GM19324 (cell line): ENCODE measurements around the gene C4orf51.

Experiments
- ATAC-seq: cut with Tn5 transposase; IDR thresholded peaks from one replicate; pipeline ENCODE4 v1.9.1; 2021; ENCODE audit warnings: mild to moderate bottlenecking, moderate library complexity; ENCODE audit not compliant: unreplicated experiment, low FRiP score

C4orf51 gene

DNA sequence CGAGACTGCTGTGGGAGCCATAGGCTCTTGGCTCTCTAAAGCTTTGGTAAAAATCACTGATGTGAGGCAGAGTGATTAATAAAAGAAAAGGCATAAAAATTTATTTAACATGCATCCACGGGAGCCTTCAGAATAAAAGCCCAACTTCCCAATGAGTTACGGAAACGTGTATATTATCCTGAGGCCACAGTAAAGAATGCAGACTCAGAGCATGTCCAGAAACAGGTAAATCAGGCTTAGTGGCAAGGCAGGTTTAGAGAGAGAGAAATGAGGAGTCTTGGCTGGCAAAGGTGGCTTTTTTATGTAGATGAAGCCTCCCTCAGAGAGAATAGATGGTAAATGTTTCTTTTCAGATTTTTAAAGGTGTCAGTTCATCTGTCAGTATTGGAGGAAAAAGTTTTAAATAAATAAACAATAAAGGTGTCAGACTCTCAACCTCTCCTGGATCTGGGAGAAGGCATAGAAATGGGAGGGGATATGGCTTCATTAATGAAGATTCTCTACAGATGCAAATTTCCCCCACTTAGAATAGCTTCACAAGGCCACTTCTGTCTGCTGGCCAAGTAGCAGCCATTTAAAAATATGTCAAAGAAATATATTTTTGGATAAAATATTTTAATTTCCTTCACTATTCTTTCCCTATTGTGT is 24.0 kb downstream of the C4orf51 start:
- ATAC-seq: no peak

DNA sequence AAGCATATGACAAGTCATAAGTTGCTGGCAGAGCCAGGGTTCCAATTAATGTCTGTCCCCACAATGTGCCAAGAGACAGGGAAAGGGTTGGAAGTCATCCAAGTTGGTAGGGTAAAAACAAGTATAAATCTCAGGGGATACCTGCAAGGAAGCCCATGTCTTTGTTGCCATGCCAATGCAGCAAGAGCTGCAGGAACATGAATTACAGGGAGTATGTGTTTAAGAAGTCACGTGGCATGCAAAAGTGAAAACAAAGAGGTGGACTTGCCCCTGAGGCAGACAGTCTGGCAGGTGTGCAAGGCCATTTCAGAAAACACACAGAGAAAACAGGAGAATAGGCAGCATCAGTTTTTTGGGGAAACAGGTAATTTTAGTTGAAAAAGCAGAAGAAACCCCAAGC is 29.4 kb downstream of the C4orf51 start:
- ATAC-seq: no peak

GRCh38 chr4:145709843-145710242 is 29.9 kb downstream of the C4orf51 start:
- no peak for ATAC-seq

DNA sequence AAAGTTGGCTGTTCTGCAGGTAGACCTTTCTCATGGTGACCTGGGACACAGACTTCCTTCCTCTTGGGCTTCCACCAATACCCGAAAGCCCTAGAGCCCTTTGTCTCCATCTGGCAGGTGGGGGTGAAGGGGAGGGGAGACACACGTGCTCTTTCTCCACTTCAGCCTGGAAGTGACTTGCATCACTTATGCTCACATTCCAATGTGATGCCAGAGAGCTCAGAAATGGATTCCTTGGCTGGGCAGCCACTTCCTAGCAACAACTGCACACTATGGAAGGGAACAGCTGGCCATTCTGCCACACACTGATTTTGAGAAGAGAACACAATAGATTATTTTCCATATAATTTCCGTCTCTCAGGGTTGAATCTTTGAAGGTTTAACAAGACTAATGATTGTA is 36.3 kb downstream of the C4orf51 start:
- ATAC-seq: no peak

GRCh38 chr4:145716661-145717200 is 36.8 kb downstream of the C4orf51 start:
- ATAC-seq: no peak

- no peak for ATAC-seq
Measured at GRCh38 chr4:145719752-145720624, 40.0 kb downstream of the C4orf51 start.

- ATAC-seq: no peak
Measured at GRCh38 chr4:145720656-145721055, 40.7 kb downstream of the C4orf51 start.

- ATAC-seq: no peak
Measured at GRCh38 chr4:145722561-145722960, 42.6 kb downstream of the C4orf51 start.

DNA sequence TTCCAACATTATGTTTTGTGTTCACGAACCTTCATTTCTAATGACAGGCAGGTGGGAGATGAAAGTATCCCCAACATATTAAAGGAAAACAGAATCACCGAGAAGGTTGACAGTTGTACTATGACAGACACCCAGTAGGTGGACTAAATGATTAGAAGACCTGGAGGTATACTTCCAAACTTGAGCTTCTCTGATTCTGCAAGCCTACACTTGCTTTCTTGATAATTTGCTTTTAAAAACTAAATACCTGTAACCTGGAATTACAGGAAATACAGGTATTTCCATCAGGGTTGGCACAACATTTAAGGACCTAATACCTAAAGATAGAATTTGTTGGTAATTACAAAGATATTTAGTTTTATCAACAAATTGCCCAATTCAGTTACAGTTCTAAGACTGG is 43.4 kb downstream of the C4orf51 start:
- ATAC-seq: no peak

- ATAC-seq: no peak
Measured at GRCh38 chr4:145730026-145730425, 50.1 kb downstream of the C4orf51 start.

DNA sequence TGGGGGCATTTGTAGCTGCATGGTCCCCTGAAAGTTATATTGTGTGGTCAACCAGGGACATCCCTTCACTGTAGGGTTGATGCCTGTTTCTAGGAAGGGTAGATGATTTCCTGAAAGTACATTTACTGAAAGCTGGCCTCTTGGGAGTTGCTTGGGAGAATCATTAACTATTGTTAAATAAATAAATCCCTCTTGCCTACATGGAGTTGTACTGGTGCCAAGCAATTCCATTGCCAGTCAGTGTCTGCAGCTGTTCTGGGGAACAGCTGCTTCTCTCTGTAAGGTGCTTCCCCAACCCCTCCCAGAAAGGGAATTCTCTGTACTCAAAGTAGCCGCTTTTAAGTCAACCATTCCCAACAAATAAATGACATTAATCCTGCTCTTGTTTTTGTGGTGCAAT is 51.1 kb downstream of the C4orf51 start:
- no peak for ATAC-seq

DNA sequence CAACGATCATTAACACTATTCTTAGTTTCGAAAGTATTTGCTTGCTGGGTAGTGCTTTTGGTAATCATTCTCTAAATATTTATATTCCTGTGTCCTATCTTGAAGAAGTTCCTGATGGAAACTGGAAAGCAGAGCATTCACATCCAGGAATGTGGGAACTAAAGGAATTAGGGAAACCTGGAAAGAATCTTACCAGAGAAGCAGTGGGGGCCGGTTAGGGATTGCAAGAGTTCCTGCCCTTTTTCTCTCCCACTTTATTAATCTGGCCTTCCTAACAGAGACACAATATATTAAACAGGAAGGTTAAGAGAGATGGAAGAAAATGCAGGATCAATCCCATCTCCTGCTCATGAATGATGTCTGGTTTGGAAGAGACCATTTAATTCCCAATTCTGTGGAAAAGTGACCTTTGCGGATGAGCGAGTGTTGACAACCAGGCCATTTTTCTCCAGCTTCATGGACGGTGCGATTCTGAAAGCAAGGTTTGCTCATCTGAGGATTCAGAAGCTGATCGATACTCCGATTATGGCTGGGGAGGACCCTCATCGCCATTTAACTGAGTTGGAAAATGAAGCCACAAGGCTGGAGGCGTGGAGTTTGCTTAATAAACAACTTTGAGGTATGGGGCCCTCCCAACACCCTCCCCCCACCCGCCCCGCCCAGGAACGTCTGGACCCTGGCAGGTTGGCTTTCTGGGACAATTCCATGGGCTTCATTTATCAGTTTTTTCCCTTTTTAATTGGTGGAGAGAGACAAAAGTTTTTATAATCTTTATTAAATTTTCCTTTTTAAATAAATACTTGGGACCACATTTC is 52.3 kb downstream of the C4orf51 start:
- ATAC-seq: no peak

GRCh38 chr4:145732895-145733880 is 53.2 kb downstream of the C4orf51 start:
- peak; percentile 97 for ATAC-seq

DNA sequence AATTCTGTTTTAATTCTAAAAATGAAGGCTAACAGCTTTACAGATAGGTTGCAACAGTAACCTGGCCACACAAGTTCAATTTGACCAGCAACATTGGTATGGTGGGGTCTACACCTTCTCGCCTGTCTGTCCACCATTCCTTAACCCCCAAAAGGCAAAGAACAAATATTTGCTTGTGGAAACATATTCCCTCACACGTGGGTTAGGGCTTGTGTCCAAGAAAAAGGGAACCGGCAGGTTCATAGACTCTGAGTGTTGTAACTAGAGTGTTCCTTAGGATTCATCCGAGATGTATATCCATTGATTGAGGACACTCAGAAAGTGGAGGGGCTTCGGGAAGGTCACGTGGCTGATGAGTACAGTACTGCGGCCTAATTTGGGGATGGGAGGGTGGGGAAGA is 54.1 kb downstream of the C4orf51 start:
- no peak for ATAC-seq

DNA sequence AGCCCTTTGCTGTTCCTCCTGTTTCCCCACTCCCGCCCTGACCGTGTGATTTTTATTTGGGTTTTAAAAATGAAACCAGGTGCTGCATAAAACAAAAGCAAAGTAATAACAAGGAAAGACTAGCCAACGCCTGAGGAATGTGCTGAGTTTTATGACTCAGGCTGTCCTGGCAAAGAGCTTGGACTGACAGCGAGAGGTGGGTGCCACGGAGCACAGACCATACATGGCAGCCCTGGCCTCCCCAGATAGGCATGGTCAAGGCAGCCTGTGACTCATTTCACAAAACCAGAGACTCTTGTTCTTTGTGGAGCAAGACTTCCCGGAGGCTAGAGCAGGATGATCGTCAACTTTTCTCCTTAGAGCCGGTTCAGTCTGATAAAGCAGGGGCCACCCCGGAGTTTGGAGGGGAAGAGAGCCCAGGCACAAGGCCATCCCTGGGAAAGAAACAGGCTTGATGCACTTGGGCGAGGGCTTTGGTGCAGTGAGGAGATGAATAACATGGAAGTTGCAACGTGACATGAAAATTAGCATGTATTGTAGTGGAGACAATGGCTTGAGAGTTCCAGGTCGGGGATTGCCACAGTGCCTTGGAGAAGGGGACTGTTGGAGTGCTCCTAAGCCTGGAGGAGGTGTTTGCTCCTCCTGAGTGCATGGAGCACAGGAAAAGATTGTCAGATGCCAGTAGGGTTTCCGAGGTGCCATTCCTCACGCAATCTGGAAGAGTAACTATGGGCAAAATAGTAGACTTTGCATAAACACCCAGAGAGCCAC is 54.8 kb downstream of the C4orf51 start:
- no peak for ATAC-seq

DNA sequence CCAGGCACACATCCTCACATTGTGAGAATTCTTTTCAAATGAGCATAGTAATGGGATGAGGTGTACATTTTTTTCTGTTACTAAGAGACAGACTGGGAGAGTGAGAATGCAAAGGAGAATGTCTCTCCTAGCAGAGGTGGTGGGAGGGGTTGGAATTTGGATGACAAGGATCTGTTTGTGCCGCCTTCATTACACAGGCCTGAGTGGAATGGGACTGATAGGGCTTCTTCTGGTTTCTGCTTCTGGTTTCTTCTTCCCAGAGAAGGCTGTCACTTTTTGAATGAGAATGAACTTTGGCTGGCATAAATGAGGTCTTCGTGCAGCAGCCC is 55.4 kb downstream of the C4orf51 start:
- no peak for ATAC-seq

DNA sequence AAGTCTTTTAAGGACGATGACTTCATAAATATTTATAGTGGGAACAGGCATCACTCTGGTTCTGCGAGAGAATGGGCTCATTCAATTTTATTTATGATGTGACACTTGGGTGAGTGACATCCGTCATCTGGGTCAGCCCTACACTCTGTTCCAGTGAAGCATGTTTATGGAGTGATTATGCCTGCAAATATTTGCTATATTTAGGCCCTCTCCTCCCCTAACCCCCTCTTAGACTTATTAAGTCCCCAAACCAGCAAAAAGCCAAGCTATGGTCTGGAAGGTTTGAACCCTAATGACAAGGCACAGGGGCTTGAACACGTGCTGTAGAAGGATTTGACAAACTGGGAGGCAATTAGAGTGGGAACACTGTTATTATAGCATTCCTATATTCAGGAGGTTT is 55.9 kb downstream of the C4orf51 start:
- ATAC-seq: no peak

DNA sequence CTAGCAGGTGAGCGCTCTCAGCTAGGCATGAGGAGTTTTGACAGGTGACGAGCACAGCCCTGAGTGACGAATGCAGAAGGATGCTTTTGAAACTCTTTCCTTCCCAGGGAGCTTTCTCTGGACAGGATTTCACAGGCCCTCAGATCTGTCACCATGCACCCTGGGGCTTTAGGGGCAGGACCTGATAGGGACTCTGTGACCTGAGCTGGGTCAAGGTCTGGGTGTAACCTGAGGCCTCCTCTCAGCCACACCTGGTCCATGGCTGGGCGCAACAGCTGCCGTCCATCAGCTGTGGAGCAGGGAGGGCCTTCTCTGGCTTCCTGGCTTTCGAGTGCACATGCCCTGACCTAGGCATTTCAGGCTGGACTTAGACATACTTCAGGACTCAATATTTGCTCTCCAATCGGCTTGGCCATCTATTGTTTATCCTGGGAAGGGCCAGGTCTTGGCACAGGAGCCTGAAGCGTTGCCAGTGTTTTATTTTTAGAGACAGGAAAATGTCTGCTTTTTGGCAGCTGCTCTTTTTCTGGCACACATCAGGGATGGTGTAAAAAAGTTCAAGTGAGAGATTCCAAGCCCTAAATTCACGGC is 56.4 kb downstream of the C4orf51 start:
- ATAC-seq: no peak

DNA sequence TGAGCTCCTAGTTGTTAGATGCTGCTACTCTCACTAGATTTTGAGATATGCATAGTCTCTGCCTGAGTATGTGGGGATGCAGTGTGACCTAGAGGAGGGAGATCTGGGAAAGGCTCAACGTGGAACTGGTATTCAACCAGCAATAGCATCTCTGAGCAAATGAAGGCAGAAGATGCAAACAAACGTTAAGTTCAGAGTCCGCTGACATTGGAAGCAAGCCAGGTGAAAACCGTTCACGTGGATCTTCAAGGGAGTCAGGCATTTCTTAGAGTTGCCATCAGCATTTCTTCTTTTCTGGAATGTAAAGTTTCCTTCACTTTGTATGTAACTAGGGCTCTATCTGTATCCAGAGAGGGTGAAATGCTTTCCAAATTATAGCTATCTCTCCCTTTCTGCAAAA is 59.9 kb downstream of the C4orf51 start:
- no peak for ATAC-seq
